Karpas-422 (cell line): ENCODE data around the gene RAD54L. TPM values are rescaled to one million over a fixed set of nuclear protein-coding genes. Genes with fewer than 3 reads are reported as not detected.

Experiments
- DNase-seq: peaks from one replicate; pipeline ENCODE4 v3.0.0-alpha.2; 2015
- H2AFZ ChIP-seq: fragments of 200-600 bp; sonication (generic); 2 replicates; pipeline ENCODE4 v1.6.1; 2014; ENCODE audit warnings: antibody characterized with exemption, low read length, mixed read lengths
- H3K27ac ChIP-seq: fragments of 200-600 bp; sonication (generic); 2 replicates; pipeline ENCODE4 v1.5.1; 2014; ENCODE audit warnings: mild to moderate bottlenecking, low read length, moderate library complexity
- H3K27me3 ChIP-seq: fragments of 200-600 bp; sonication (generic); 2 replicates; pipeline ENCODE4 v1.6.1; 2014; ENCODE audit warnings: low read length, mixed read lengths
- H3K36me3 ChIP-seq: fragments of 200-600 bp; sonication (generic); 2 replicates; pipeline ENCODE4 v1.6.1; 2014; ENCODE audit warnings: low read length, mixed read lengths; ENCODE audit not compliant: insufficient read depth
- H3K4me1 ChIP-seq: fragments of 200-600 bp; sonication (generic); 2 replicates; pipeline ENCODE4 v1.6.1; 2014; ENCODE audit warnings: mild to moderate bottlenecking, low read length, mixed read lengths
- H3K4me2 ChIP-seq: fragments of 200-600 bp; sonication (generic); 2 replicates; pipeline ENCODE4 v1.6.1; 2014; ENCODE audit warnings: low read length, low read depth, mild to moderate bottlenecking; ENCODE audit not compliant: poor library complexity, severe bottlenecking
- H3K4me3 ChIP-seq: fragments of 200-600 bp; sonication (generic); 2 replicates; pipeline ENCODE4 v1.5.1; 2014; ENCODE audit warnings: mild to moderate bottlenecking, antibody characterized with exemption, low read length, mixed read lengths
- H3K79me2 ChIP-seq: fragments of 200-600 bp; sonication (generic); 2 replicates; pipeline ENCODE4 v1.6.1; 2014; ENCODE audit warnings: mild to moderate bottlenecking, low read length, mixed read lengths
- H3K9ac ChIP-seq: fragments of 200-600 bp; sonication (generic); 2 replicates; pipeline ENCODE4 v1.6.0; 2014; ENCODE audit warnings: low read length
- H3K9me2 ChIP-seq: fragments of 200-600 bp; sonication (generic), shearing (Covaris generic); replicated peaks from 2 replicates; pipeline ENCODE4 v1.6.0; 2014; ENCODE audit warnings: mild to moderate bottlenecking, low read length, moderate library complexity; ENCODE audit not compliant: insufficient read depth
- H3K9me3 ChIP-seq: fragments of 300-700, 200-600 bp; sonication (generic); 2 replicates; pipeline ENCODE4 v1.6.1; 2014; ENCODE audit warnings: low read length, mixed read lengths
- H4K20me1 ChIP-seq: fragments of 200-600 bp; sonication (generic); 2 replicates; pipeline ENCODE4 v1.6.1; 2014; ENCODE audit warnings: mild to moderate bottlenecking, antibody characterized with exemption, low read length, low read depth; ENCODE audit not compliant: insufficient read depth
- total RNA-seq: library from RNA; depleted of rRNA; stranded (reverse); fragments of >200 nt; shearing (Covaris generic); gene quantifications from 2 replicates; pipeline ENCODE4 v1.2.3, GENCODE V29; 2014; ENCODE audit warnings: low replicate concordance

RAD54L gene
- total RNA-seq, 1 experiment from 2014 or later = 18.0 TPM

DNA sequence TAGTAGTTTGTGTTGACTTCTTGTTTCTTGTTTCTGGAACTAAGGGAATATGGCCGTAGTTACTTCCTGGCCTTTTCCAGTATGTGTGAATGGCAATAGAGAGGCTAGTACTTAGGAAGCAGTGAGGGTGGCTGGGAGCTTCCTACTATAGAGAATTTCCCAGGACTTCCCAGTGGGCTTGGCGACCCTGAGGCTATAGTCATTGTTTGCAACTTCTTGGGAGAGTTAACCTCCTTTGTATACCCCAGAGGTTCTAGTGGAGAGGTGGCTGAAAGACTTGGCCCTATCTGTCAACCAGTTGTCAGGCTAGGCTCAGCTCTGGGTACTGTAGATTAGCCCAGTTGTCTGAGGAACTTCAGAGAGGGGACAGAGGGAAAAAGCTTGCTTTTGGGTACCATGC lies 15.6 kb downstream of the RAD54L start:
- H3K27ac ChIP-seq = no peak overlapping the region
- no peaks in the 10 kb centered on the region for H3K4me1 ChIP-seq
- H3K79me2 ChIP-seq = peaks cover 6% of the 10 kb centered on the region; the same call in 1 of the 2 replicates
- H3K4me3 ChIP-seq = no peak overlapping the region
- H4K20me1 ChIP-seq = no peaks in the 10 kb centered on the region
- no peak overlapping the region for H2AFZ ChIP-seq
- H3K9me3 ChIP-seq = no peaks in the 10 kb centered on the region
- no peaks in the 10 kb centered on the region for H3K9me2 ChIP-seq
- H3K4me2 ChIP-seq = no peak overlapping the region
- no peak for DNase-seq
- H3K9ac ChIP-seq = no peak overlapping the region
- no peaks in the 10 kb centered on the region for H3K27me3 ChIP-seq
- H3K36me3 ChIP-seq = peaks cover 75% of the 10 kb centered on the region

DNA sequence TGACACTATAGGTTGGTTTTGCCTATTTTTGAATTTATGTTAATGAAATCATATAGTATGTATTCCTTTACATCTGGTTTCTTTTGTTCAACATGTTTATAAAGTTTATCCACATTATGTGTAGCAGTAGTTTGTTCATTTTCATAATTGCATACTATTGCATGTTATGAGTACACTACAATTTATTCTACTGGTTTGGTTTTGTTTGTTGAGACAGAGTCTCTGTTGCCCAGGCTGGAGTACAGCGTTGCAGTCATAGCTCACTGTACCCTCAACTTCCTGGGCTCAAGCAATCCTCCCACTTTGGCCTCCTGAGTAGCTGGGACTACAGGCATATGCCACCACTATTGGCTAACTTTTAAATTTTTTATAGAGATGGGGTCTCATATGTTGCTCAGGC lies 21.0 kb downstream of the RAD54L start:
- no peak overlapping the region for H3K4me2 ChIP-seq
- H2AFZ ChIP-seq = no peak overlapping the region
- no peaks in the 10 kb centered on the region for H3K4me1 ChIP-seq
- H3K9ac ChIP-seq = no peak overlapping the region
- DNase-seq = no peak
- H3K36me3 ChIP-seq = peaks cover 60% of the 10 kb centered on the region
- H3K79me2 ChIP-seq = 0 out of 2 replicates have a peak, but pooled peaks cover 3% of the 10 kb centered on the region
- H4K20me1 ChIP-seq = no peaks in the 10 kb centered on the region
- no peak overlapping the region for H3K4me3 ChIP-seq
- H3K9me3 ChIP-seq = no peaks in the 10 kb centered on the region
- no peaks in the 10 kb centered on the region for H3K9me2 ChIP-seq
- no peak overlapping the region for H3K27ac ChIP-seq
- H3K27me3 ChIP-seq = no peaks in the 10 kb centered on the region

DNA sequence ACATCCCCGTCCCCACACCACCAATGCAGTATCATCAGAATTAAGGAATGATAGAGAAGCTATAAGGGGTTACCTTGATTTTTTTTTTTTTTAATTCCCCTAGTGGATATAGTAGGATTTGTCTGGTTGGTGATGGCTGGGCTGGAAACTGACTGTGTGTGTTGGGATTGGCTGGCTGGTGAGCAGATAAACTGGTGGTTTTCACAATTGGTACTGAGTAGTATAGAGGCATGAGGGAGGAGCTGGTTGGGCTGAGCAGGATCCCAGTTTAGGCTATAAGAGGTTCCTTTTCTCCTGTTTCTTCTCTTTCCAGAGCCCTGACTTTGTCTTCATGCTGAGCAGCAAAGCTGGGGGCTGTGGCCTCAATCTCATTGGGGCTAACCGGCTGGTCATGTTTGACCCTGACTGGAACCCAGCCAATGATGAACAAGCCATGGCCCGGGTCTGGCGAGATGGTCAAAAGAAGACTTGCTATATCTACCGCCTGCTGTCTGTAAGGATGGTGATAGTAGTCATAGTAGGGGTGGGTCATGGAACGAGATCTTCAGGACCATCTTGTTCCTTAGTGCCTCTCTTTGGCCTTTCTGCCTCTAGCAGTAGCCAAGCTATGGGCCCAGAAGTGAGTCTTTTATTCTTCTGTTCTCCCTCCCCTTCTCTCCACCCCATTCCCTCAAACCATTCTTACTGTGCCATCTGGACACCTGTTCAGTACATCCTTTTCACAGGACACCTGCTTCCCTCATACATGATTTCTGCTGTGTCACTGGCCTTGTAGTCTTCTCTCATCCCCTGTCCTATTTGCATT lies 26.9 kb downstream of the RAD54L start:
- Histone ChIP-seq H3K4me1 (no peaks in the 10 kb centered on the region), H3K4me3 (no peak overlapping the region), H3K27ac (no peak overlapping the region), H3K27me3 (no peaks in the 10 kb centered on the region), H4K20me1 (no peaks in the 10 kb centered on the region), H3K79me2 (no peaks in the 10 kb centered on the region), H2AFZ (no peak overlapping the region), H3K4me2 (no peak overlapping the region), H3K36me3 (peaks cover 61% of the 10 kb centered on the region), H3K9ac (no peak overlapping the region), H3K9me3 (no peaks in the 10 kb centered on the region), H3K9me2 (no peaks in the 10 kb centered on the region)
- no peak for DNase-seq

DNA sequence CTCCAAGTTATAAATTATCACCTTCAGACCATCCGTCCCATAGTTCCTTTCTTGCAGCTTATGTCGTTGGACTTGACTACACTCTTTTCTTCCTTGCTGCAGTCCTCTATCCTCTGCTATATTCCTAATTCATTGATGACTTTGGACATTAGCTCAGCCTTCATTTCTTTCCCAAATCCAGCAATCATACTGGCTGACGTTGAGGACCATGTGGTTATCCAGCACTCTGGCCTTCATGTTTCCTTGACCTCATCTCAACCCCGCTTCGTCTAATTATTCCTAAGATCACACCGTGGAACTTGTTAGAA lies 27.4 kb downstream of the RAD54L start:
- Histone ChIP-seq H3K9me2 (no peaks in the 10 kb centered on the region), H3K9ac (no peak overlapping the region), H3K27ac (no peak overlapping the region), H3K4me3 (no peak overlapping the region), H3K79me2 (no peaks in the 10 kb centered on the region), H3K36me3 (peaks cover 63% of the 10 kb centered on the region), H3K4me1 (no peaks in the 10 kb centered on the region), H3K27me3 (no peaks in the 10 kb centered on the region), H3K4me2 (no peak overlapping the region), H3K9me3 (no peaks in the 10 kb centered on the region), H2AFZ (no peak overlapping the region), H4K20me1 (no peaks in the 10 kb centered on the region)
- DNase-seq = no peak

DNA sequence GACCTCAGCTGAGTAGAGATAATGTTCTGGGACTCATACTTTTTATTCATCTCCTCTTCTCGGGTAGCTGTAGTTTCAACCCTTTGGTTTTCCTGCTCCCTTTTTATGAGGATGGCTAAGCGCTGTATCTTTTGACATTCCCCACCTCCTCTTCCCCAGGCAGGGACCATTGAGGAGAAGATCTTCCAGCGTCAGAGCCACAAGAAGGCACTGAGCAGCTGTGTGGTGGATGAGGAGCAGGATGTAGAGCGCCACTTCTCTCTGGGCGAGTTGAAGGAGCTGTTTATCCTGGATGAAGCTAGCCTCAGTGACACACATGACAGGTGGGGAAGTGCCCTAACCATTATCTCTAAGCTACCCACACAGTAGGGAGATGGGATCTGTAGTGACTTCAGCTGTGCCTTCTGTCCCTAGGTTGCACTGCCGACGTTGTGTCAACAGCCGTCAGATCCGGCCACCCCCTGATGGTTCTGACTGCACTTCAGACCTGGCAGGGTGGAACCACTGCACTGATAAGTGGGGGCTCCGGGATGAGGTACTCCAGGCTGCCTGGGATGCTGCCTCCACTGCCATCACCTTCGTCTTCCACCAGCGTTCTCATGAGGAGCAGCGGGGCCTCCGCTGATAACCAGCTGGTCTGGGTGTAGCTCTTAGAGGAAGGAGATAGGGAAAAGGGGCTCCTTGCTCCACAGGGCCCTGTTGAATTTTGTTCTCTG lies 30.3 kb downstream of the RAD54L start:
- Histone ChIP-seq H3K27me3 (no peaks in the 10 kb centered on the region), H3K79me2 (no peaks in the 10 kb centered on the region), H3K9me2 (no peaks in the 10 kb centered on the region), H3K9me3 (no peaks in the 10 kb centered on the region), H3K27ac (no peak overlapping the region), H3K4me3 (no peak overlapping the region), H3K9ac (no peak overlapping the region), H4K20me1 (no peaks in the 10 kb centered on the region), H3K4me2 (no peak overlapping the region), H2AFZ (no peak overlapping the region), H3K4me1 (no peaks in the 10 kb centered on the region), H3K36me3 (peaks cover 70% of the 10 kb centered on the region)
- no peak for DNase-seq

DNA sequence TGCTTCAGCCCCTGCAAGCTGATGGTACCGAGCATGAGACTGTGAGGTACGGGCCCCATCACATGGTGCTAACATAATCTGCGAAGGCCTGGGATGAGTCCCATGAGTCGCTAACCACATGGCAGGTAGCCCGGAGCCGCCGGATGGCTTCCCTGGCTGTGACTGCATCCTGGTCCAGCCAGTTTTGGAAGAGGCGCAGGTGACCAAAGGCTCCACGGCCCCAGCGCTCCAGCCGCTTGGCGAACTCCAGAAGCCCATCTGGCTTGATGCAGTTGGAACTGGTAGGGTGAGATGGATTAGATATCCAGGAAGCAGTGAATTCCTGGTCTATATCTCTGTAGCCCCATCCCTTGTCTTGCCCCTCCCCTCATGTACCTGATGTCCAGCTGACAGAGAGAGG lies 31.2 kb downstream of the RAD54L start:
- Histone ChIP-seq H3K9me2 (no peaks in the 10 kb centered on the region), H3K27ac (no peak overlapping the region), H3K4me3 (no peak overlapping the region), H3K4me1 (peaks cover 1% of the 10 kb centered on the region), H3K4me2 (no peak overlapping the region), H3K79me2 (no peaks in the 10 kb centered on the region), H3K27me3 (no peaks in the 10 kb centered on the region), H3K9me3 (no peaks in the 10 kb centered on the region), H3K9ac (no peak overlapping the region), H4K20me1 (no peaks in the 10 kb centered on the region), H2AFZ (no peak overlapping the region), H3K36me3 (peaks cover 65% of the 10 kb centered on the region)
- no peak for DNase-seq

DNA sequence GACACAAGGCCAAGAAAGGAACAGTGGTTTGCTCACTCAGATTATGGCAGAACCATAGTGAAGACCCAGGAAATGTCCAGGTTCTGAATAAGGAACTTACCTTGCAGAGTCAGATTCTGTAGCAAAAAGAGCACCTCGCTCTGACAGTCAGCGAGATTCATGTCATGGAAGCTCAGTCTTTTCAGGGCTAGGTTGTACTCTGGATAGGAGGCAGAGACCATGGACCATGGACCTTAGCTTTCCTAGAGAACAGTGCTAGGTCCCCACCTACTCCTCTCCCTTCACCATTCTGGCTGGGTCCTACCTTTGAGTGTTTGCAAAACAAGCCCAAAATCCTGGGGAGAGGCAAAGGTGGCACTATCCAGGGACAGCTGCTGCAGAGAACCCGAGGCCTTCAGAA lies 32.5 kb downstream of the RAD54L start:
- H3K27ac ChIP-seq = no peak overlapping the region
- DNase-seq = no peak
- no peaks in the 10 kb centered on the region for H3K9me2 ChIP-seq
- peaks cover 14% of the 10 kb centered on the region for H3K4me1 ChIP-seq
- no peaks in the 10 kb centered on the region for H4K20me1 ChIP-seq
- peaks cover 59% of the 10 kb centered on the region for H3K36me3 ChIP-seq
- H3K4me2 ChIP-seq = no peak overlapping the region
- H3K9me3 ChIP-seq = no peaks in the 10 kb centered on the region
- no peak overlapping the region for H3K4me3 ChIP-seq
- H3K27me3 ChIP-seq = no peaks in the 10 kb centered on the region
- no peak overlapping the region for H3K9ac ChIP-seq
- H3K79me2 ChIP-seq = peaks cover under 1% of the 10 kb centered on the region; the same call in 1 of the 2 replicates
- no peak overlapping the region for H2AFZ ChIP-seq

DNA sequence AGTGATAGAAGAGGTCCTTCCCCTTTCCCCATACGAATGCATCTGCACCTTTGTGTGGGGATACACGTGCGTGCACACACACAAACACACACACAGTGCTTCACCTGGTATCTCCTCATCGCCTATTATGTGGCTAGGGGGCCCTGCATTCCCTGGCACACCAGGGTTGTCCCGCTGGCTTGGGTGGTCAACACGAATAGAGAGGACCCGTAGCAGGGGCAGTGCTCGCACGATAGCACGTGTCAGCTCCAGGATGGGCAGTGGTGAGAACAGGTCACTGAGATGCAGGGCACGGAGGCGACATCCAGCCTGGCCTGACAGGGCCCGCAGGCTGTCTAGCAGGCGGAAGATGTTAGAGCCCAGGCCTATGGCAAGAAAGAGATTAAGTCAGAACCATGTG lies 33.5 kb downstream of the RAD54L start:
- Histone ChIP-seq H3K9ac (no peak overlapping the region), H3K27me3 (no peaks in the 10 kb centered on the region), H3K4me3 (no peak overlapping the region), H3K36me3 (peaks cover 51% of the 10 kb centered on the region), H4K20me1 (no peaks in the 10 kb centered on the region), H3K9me2 (no peaks in the 10 kb centered on the region), H3K27ac (no peak overlapping the region), H3K4me2 (no peak overlapping the region), H3K79me2 (peaks cover 4% of the 10 kb centered on the region; the same call in 1 of the 2 replicates), H2AFZ (no peak overlapping the region), H3K9me3 (no peaks in the 10 kb centered on the region), H3K4me1 (peaks cover 23% of the 10 kb centered on the region)
- no peak for DNase-seq
